OCI-LY1 (cell line): ENCODE measurements around the gene ZNRF3.

Experiments used
- H2AFZ ChIP-seq: fragments of 200-600 bp; sonication (generic), shearing (Covaris generic); 2 replicates; pipeline ENCODE4 v1.6.0; 2014; ENCODE audit warnings: antibody characterized with exemption, mild to moderate bottlenecking, low read length
- H3F3A ChIP-seq: fragments of 200-600 bp; sonication (generic), shearing (Covaris generic); 2 replicates; pipeline ENCODE4 v1.6.0; 2014; ENCODE audit warnings: mild to moderate bottlenecking, antibody characterized with exemption, low read length, moderate library complexity; ENCODE audit not compliant: insufficient read depth
- H3K27ac ChIP-seq: fragments of 200-600 bp; sonication (generic); 2 replicates; pipeline ENCODE4 v1.5.1; 2014; ENCODE audit warnings: low read length, mixed run types, mild to moderate bottlenecking, low read depth; ENCODE audit not compliant: poor library complexity, severe bottlenecking
- H3K27me3 ChIP-seq: fragments of 200-600 bp; sonication (generic); 2 replicates; pipeline ENCODE4 v1.6.0; 2014; ENCODE audit warnings: antibody characterized with exemption, mild to moderate bottlenecking, low read length, moderate library complexity; ENCODE audit not compliant: insufficient read depth
- H3K36me3 ChIP-seq: fragments of 200-600 bp; sonication (generic); 2 replicates; pipeline ENCODE4 v1.6.1; 2014; ENCODE audit warnings: mild to moderate bottlenecking, antibody characterized with exemption, low read length, moderate library complexity, mixed read lengths; ENCODE audit not compliant: insufficient read depth
- H3K4me1 ChIP-seq: fragments of 200-600 bp; sonication (generic); 2 replicates; pipeline ENCODE4 v1.5.1; 2014; ENCODE audit warnings: mild to moderate bottlenecking, low read length, moderate library complexity; ENCODE audit not compliant: insufficient read depth, severe bottlenecking
- H3K4me2 ChIP-seq: fragments of 200-600 bp; sonication (generic), shearing (Covaris generic); 2 replicates; pipeline ENCODE4 v1.6.1; 2014; ENCODE audit warnings: low read length
- H3K4me3 ChIP-seq: fragments of 200-600 bp; sonication (generic); 2 replicates; pipeline ENCODE4 v1.5.1; 2014; ENCODE audit warnings: low read length, low read depth, mild to moderate bottlenecking, mixed read lengths; ENCODE audit not compliant: poor library complexity, severe bottlenecking
- H3K79me2 ChIP-seq: fragments of 200-600 bp; shearing (Covaris generic); 2 replicates; pipeline ENCODE4 v1.6.1; 2016; ENCODE audit warnings: mixed run types, low read length, mixed read lengths; ENCODE audit not compliant: insufficient read depth
- H3K9ac ChIP-seq: fragments of 200-600 bp; sonication (generic), shearing (Covaris generic); 2 replicates; pipeline ENCODE4 v1.6.1; 2014; ENCODE audit warnings: mild to moderate bottlenecking, low read length, mixed read lengths
- H3K9me2 ChIP-seq: fragments of 200-600 bp; sonication (generic), shearing (Covaris generic); 2 replicates; pipeline ENCODE4 v1.6.1; 2014; ENCODE audit warnings: low read depth, mild to moderate bottlenecking, low read length, mixed read lengths
- H3K9me3 ChIP-seq: fragments of 200-600 bp; shearing (Covaris generic); 2 replicates; pipeline ENCODE4 v1.6.1; 2014; ENCODE audit warnings: low read length, mixed read lengths
- H4K20me1 ChIP-seq: fragments of 200-600 bp; sonication (generic), shearing (Covaris generic); 2 replicates; pipeline ENCODE4 v1.6.0; 2016; ENCODE audit warnings: mild to moderate bottlenecking, low read length; ENCODE audit not compliant: insufficient read depth
- EZH2 ChIP-seq: fragments of 200-600 bp; sonication (generic), shearing (Covaris generic); IDR thresholded peaks from 2 replicates; pipeline ENCODE4 v1.8.0; 2017; ENCODE audit warnings: borderline replicate concordance, mixed run types, mild to moderate bottlenecking, antibody characterized with exemption, low read length, moderate library complexity, mixed read lengths
- TF ChIP-seq, protein P1 (sequence below): fragments of 200-600 bp; sonication (generic), shearing (Covaris generic); IDR thresholded peaks from 2 replicates; pipeline ENCODE4 v1.5.1; 2017; ENCODE audit warnings: mild to moderate bottlenecking, antibody characterized with exemption, low read length, moderate library complexity, mixed read lengths

Gene ZNRF3

DNA sequence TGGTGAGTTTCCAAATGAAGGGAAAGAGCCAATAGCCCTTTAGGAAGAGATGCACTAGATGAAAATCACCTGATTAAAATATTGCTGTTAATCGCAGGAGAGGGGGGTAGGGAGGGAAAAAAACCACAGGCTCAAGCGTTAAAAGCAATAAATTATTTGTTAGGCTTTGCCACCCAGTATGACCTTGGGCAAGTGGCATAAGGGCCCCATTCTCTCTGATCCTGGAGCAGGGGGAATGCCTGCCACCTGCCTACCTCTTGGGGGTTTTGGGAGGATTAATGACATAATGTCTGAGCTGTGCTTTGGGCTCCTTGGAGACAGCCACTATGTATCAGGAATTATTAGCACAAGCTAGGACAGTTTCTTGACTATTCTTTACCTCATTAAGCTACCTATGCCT is 80.0 kb downstream of the ZNRF3 start:
- H3K9me2 ChIP-seq: no peaks in the 10 kb centered on the region
- no peaks in the 10 kb centered on the region for H3K4me1 ChIP-seq
- H3K36me3 ChIP-seq: no peaks in the 10 kb centered on the region
- H3K79me2 ChIP-seq: no peaks in the 10 kb centered on the region
- H3K27me3 ChIP-seq: no peaks in the 10 kb centered on the region
- H3K9me3 ChIP-seq: no peaks in the 10 kb centered on the region
- H2AFZ ChIP-seq: no peak overlapping the region
- H3K9ac ChIP-seq: no peak overlapping the region
- no peak overlapping the region for H3K4me3 ChIP-seq
- no peak for TF ChIP-seq EZH2
- TF ChIP-seq, protein P1, sequence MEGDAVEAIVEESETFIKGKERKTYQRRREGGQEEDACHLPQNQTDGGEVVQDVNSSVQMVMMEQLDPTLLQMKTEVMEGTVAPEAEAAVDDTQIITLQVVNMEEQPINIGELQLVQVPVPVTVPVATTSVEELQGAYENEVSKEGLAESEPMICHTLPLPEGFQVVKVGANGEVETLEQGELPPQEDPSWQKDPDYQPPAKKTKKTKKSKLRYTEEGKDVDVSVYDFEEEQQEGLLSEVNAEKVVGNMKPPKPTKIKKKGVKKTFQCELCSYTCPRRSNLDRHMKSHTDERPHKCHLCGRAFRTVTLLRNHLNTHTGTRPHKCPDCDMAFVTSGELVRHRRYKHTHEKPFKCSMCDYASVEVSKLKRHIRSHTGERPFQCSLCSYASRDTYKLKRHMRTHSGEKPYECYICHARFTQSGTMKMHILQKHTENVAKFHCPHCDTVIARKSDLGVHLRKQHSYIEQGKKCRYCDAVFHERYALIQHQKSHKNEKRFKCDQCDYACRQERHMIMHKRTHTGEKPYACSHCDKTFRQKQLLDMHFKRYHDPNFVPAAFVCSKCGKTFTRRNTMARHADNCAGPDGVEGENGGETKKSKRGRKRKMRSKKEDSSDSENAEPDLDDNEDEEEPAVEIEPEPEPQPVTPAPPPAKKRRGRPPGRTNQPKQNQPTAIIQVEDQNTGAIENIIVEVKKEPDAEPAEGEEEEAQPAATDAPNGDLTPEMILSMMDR: no peak
- no peak overlapping the region for H3K4me2 ChIP-seq
- H3F3A ChIP-seq: no peaks in the 10 kb centered on the region
- H3K27ac ChIP-seq: no peak overlapping the region
- H4K20me1 ChIP-seq: no peaks in the 10 kb centered on the region

DNA sequence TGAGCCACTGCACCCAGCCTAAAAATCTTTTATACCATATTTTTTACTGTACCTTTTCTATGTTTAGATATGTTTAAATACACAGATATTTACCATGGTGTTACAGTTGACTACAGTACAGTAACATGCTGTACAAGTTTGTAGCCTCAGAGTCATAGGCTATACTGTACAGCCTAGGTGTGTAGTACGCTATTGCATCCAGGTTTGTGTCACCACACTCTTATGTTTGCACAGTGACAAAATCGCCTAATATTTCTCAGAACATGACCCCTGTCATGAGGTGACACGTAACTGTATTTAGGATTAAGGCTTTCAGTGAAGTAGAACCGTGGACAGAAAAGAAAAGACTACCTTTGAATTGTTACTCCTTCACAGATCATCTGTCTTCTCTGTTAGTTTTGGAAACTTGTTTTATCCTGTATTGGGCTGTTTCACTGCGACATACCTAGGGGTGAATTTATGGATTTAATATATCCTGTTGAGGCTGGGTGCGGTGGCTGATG is 83.8 kb downstream of the ZNRF3 start:
- H3K9me2 ChIP-seq: no peaks in the 10 kb centered on the region
- H3K79me2 ChIP-seq: no peaks in the 10 kb centered on the region
- no peak overlapping the region for H3K4me3 ChIP-seq

DNA sequence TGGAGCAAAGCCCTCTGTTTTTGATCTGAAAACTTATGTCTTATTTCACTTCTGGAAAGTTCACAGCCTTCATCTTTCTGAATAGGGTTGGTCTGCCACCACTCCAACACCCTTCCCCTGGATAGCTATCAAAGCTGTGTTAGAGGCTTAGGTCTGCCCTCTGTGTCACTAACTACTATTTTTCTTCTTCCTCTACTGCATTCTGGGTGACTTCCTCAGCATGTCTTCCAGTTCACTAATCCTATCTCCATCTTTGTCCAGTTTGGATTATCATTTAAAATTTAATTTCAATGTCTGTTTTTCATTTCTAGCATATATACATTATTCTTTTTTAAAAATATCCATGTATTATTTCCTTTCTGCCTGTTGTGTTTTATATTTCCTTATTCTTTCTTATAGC is 84.6 kb downstream of the ZNRF3 start:
- H3K4me1 ChIP-seq: no peaks in the 10 kb centered on the region
- TF ChIP-seq, protein P1: no peak
- no peak for TF ChIP-seq EZH2
- no peaks in the 10 kb centered on the region for H3K27me3 ChIP-seq
- H3K36me3 ChIP-seq: no peaks in the 10 kb centered on the region
- H3F3A ChIP-seq: no peaks in the 10 kb centered on the region
- no peak overlapping the region for H3K4me3 ChIP-seq
- H3K9me3 ChIP-seq: no peaks in the 10 kb centered on the region
- H3K4me2 ChIP-seq: no peak overlapping the region
- H4K20me1 ChIP-seq: no peaks in the 10 kb centered on the region
- H3K79me2 ChIP-seq: no peaks in the 10 kb centered on the region
- no peak overlapping the region for H3K27ac ChIP-seq
- no peaks in the 10 kb centered on the region for H3K9me2 ChIP-seq
- no peak overlapping the region for H3K9ac ChIP-seq
- H2AFZ ChIP-seq: no peak overlapping the region

More for the DNA sequence above, 83.8 kb downstream of the ZNRF3 start:
- Histone ChIP-seq H3K27me3 (no peaks in the 10 kb centered on the region), H3K4me1 (no peaks in the 10 kb centered on the region), H3K9ac (no peak overlapping the region), H3K9me3 (no peaks in the 10 kb centered on the region), H3K4me2 (no peak overlapping the region), H3K27ac (no peak overlapping the region), H2AFZ (no peak overlapping the region), H3K36me3 (no peaks in the 10 kb centered on the region), H4K20me1 (no peaks in the 10 kb centered on the region), H3F3A (no peaks in the 10 kb centered on the region)
- TF ChIP-seq EZH2: no peak
- TF ChIP-seq, protein P1: no peak
